ENCODE measurements around the gene NUP85. TPM values are rescaled to one million over a fixed set of nuclear protein-coding genes. Genes with fewer than 3 reads are reported as not detected.

The NUP85 gene
- total RNA-seq, 1 donor from 2014 or later: 63.7 TPM

DNA sequence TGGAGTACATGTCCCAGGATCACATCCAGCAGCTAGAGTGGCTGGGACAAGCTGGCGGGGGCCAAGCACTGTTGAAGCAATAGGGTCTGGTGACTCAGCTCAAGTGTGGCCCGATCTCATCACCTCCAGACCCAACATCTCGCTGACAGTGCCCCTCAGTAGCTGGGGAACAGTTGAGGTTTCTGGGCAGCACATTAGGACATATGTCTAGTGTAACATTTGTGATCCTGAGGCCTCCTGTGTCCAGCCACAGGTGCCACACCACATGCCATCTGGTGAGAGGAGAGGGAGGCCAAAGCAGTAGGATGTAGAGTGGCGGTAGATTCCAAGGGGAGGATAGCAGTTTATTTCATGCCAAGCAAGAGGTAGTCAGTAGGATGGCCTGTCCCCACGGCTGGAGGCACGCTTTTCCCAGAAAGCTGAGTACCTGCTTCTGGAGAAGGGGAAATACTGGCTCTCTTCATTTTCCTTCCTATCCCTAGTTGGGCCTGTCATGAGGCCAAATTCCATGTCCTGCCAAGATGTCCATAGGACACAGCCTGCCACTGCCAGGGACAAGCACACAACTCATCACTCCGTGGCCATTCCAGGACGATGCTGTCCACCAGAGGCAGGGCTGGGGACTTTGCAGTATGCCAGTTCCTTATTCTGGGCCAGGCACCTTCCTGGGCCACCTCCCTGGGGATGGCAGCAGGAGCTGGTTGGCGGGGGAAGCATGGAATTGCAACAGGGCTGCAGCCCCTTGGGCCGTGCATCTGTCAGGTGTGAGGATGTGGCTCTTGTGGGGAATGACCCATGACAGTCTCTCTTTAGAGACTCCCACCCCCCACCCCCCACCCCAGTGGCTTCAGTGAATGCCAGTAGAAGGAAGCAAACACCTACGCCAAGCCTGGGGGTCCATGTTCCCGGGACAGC, 31.9 kb downstream of the NUP85 start:
- Histone ChIP-seq H3K27me3 (no peaks in the 10 kb centered on the region), H3K4me3 (no peak overlapping the region), H3K27ac (no peak overlapping the region), H3K36me3 (peaks cover 98% of the 10 kb centered on the region), H3K4me1 (no peaks in the 10 kb centered on the region), H3K9me3 (no peaks in the 10 kb centered on the region)
- ATAC-seq (no peak), DNase-seq (no peak)
- TF ChIP-seq CTCF (IDR thresholded peaks at IDR 0.05): no peak
- intact Hi-C loops (cut with DNase I): no loop called here

DNA sequence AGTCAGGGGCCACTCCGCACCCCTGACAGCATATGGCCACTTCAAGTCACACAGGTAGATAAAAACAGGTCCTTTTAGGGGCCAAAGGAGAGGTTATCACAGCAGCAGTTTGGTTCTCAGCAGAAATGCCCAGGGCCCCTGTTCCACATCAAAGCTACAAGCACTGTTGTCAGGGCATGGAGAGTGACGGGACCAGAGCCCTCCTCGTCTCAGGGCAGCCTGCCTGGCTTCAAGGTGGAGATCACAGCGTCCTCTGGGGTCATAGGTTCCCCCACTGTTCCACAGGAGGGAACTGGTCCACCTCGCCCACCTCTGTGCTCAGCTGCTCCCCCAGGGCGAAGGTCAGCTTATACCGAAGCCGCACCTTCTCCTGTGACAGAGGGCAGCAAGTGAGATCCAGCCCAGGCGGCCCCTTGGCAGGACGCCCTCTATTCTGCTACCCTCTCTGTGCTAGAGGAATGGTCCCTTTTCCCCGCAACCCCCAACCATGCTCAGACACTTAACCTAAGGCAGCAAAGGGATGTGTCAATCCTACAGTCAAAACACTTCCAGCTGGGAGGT, 32.6 kb downstream of the NUP85 start:
- H3K27me3 ChIP-seq: no peaks in the 10 kb centered on the region
- no peak overlapping the region for H3K27ac ChIP-seq
- DNase-seq (no peak), ATAC-seq (no peak)
- peaks cover 98% of the 10 kb centered on the region for H3K36me3 ChIP-seq
- intact Hi-C loops (cut with DNase I): no loop called here
- TF ChIP-seq CTCF (IDR thresholded peaks at IDR 0.05): no peak
- no peaks in the 10 kb centered on the region for H3K9me3 ChIP-seq
- no peak overlapping the region for H3K4me3 ChIP-seq
- no peaks in the 10 kb centered on the region for H3K4me1 ChIP-seq

GRCh38 chr17:75238684-75239191, 33.3 kb downstream of the NUP85 start:
- intact Hi-C loops (cut with DNase I): no loop called here
- H3K4me1 ChIP-seq: no peaks in the 10 kb centered on the region
- H3K4me3 ChIP-seq: no peak overlapping the region
- H3K27me3 ChIP-seq: no peaks in the 10 kb centered on the region
- peaks cover 100% of the 10 kb centered on the region for H3K36me3 ChIP-seq
- H3K27ac ChIP-seq: no peak overlapping the region
- TF ChIP-seq CTCF (IDR thresholded peaks at IDR 0.05): peak; percentile 81
- ATAC-seq (peak; percentile 81), DNase-seq (peak; percentile 75)
- H3K9me3 ChIP-seq: no peaks in the 10 kb centered on the region

- DNase-seq: no peak
- H3K9me3 ChIP-seq: no peaks in the 10 kb centered on the region
- H3K36me3 ChIP-seq: peaks cover 100% of the 10 kb centered on the region
- no peak overlapping the region for H3K27ac ChIP-seq
- H3K4me1 ChIP-seq: no peaks in the 10 kb centered on the region
- no peaks in the 10 kb centered on the region for H3K27me3 ChIP-seq
- H3K4me3 ChIP-seq: no peak overlapping the region
- intact Hi-C loops (cut with DNase I): no loop called here
- TF ChIP-seq CTCF (IDR thresholded peaks at IDR 0.05): no peak
- no peak for ATAC-seq
These were observed 33.7 kb downstream of the NUP85 start for GRCh38 chr17:75239214-75239613.

GRCh38 chr17:75239778-75240393, 34.4 kb downstream of the NUP85 start:
- ATAC-seq: no peak
- no peaks in the 10 kb centered on the region for H3K4me1 ChIP-seq
- TF ChIP-seq CTCF (IDR thresholded peaks at IDR 0.05): no peak
- intact Hi-C loops (cut with DNase I): no loop called here
- H3K27me3 ChIP-seq: no peaks in the 10 kb centered on the region
- peaks cover 100% of the 10 kb centered on the region for H3K36me3 ChIP-seq
- H3K9me3 ChIP-seq: no peaks in the 10 kb centered on the region
- no peak overlapping the region for H3K4me3 ChIP-seq
- no peak for DNase-seq
- no peak overlapping the region for H3K27ac ChIP-seq
